ENCODE measurements around the gene FOXE1.
A peak's percentile ranks its signal among the peaks of the same experiment; 100 is the strongest.

The FOXE1 gene

DNA sequence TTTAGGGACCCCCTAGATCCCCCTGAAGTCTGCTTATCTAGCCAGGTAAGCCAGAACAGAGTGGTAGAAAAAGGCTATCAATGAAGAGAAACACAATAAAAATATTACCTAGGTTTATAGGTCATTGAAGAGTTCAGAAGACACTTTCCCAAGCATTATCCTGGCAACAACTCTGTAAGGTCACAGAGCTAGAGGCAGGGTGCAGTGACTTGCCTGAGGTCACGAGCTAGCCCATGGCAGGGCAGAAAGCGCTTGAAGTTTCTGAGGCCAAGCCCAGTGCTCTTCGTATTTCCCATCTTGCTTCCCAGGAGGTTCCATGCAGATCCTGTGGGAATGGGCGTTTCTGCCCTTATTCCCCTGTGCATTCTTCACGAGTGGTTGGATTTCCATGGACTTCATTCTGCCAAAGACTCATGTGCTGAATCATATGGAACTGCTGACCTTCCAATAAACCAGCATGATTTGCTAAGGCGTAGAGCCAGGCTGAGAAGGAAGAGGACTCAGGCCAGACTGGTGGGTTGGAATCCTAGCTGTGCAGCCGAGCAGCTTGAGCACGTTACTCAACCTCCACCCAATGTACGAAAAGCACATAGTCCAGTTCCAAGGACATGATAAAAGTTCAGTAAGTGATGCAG, 47.2 kb downstream of the FOXE1 start:
- DNase-seq (ENCODE audit: insufficient read length, low spot score) (no peak), FAIRE-seq (no peak)
- TF ChIP-seq POLR2A (IDR thresholded peaks at IDR 0.05; ENCODE audit: low read depth, low read length) = no peak

DNA sequence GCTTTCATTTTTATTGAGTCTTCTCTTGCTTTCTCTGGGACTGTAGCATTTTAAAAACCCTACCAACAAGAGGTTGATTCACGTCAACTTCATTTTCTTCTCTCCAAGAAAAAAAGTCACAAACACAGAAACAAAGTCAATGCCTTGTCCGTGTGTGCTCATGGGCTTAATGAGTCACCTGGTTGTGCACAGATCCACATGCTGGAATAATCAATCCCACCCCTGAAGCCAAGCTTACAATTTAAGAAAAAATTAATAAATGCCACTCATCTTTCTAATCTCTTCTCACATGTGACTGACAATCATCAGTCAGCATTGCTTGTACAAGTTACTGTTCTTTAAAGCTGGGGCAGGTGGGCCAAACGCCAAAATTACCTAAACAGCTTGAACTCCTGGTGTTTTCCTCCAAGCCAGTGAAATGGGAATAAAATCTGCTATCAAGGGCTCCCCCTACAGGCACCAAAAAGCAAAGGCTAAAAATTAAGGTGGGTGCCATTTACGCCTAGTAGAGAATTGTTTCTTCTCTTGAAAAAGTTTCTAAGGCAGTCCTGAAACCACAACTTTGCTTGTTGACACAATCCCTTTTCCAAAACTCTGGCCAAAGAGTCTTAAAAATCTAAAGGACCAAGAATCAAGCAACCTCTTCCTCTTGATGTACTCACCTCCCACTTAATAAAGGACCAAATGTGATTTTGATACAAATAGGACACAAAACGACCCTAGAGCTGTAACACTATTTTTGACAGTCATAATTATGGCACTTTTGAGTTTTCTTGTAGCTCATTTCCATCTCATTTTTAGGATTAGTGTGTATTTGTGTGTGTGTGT, 47.9 kb downstream of the FOXE1 start:
- DNase-seq (ENCODE audit: insufficient read length, low spot score) (peak; percentile 67), FAIRE-seq (peak; percentile 94)
- no peak for TF ChIP-seq POLR2A (IDR thresholded peaks at IDR 0.05; ENCODE audit: low read depth, low read length)

DNA sequence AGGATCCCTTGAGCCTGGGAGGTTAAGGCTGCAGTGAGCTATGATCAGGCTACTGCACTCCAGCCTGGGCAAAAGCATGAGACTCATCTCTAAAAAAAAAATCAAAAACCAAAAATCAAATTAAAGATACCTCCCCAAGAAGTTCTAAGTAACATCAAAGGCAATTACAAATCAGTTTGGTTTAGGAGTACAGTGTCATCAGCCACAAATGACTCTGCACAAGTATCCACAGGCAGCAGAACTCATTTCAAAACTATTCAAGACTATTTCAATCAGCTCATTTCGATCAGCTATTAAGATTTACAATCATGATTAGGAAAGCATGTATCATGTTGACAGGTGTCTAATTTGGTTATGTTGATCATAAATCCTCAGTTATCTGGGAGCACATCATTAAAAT, 50.2 kb downstream of the FOXE1 start:
- FAIRE-seq (peak; percentile 15), DNase-seq (ENCODE audit: insufficient read length, low spot score) (no peak)
- TF ChIP-seq POLR2A (IDR thresholded peaks at IDR 0.05; ENCODE audit: low read depth, low read length) = no peak

DNA sequence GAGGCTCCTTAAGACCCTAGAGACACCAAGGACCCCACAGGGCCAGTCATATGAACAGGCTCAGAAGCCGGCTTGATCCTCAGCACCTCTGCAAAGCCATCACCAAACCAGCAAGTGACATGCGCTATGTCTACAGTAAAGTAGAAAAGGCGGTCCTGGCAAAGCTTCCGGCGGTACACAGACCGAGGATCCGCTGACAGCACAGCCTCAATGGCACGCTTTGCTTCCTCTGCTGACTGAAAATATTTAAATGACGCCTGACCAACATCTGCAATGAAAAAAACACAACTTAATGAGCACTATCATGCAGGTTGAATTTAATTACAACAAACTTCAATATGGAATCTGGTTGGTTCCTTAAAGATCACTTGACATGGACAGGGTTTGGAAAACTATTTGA, 51.7 kb downstream of the FOXE1 start:
- no peak for TF ChIP-seq POLR2A (IDR thresholded peaks at IDR 0.05; ENCODE audit: low read depth, low read length)
- DNase-seq (ENCODE audit: insufficient read length, low spot score) (no peak), FAIRE-seq (no peak)

DNA sequence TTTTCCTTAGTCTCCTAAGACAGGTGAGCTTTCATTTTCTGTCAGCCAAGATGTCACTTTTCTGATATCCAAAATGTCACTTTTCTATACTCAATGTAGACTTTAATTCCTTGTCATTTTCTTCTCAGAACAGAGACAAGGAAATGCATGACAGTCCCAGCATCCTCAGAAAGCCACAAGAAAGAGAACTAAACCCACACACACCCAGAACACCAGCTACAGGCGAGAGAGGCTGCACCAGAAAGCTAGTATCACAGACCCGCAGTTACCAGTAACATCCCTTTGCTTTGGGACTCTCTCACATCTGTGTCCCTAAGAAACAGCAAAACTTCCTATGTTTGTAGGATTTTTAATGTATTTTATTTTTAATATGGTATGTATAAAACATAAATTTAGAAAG, 52.2 kb downstream of the FOXE1 start:
- no peak for TF ChIP-seq POLR2A (IDR thresholded peaks at IDR 0.05; ENCODE audit: low read depth, low read length)
- no peak for DNase-seq (ENCODE audit: insufficient read length, low spot score)
- peak; percentile 48 for FAIRE-seq
